IPS-NIHi7 (cell line): ENCODE measurements around the gene CIITA.
"Not testable (repeated sequence)": the region's sequence is repeated elsewhere in the genome, so short reads cannot be mapped to it uniquely, and the experiment has no call there.

Source experiments
- DNase-seq: peaks from one replicate; pipeline ENCODE4 v3.0.0; 2012; ENCODE audit warnings: mixed read lengths; ENCODE audit errors: extremely low spot score

CIITA gene

GRCh38 chr16:10937068-10937859 is 60.3 kb downstream of the CIITA start:
- DNase-seq: no peak

GRCh38 chr16:10938321-10938720 is 61.3 kb downstream of the CIITA start:
- no peak for DNase-seq

- DNase-seq: no peak
Measured at GRCh38 chr16:10938796-10939648, 62.0 kb downstream of the CIITA start.

GRCh38 chr16:10939649-10940234 is 62.7 kb downstream of the CIITA start:
- DNase-seq: no peak

GRCh38 chr16:10940501-10941079 is 63.6 kb downstream of the CIITA start:
- no peak for DNase-seq

- DNase-seq: no peak
Measured at GRCh38 chr16:10941127-10941933, 64.3 kb downstream of the CIITA start.

GRCh38 chr16:10941935-10942351 is 64.9 kb downstream of the CIITA start:
- not testable (repeated sequence) for DNase-seq

- DNase-seq: peak; percentile 99
Measured at GRCh38 chr16:10942352-10943063, 65.5 kb downstream of the CIITA start, which contains the start of gene DEXI. Gene DEXI, minus strand, starts transcription at chr16:10942468. Its CDS starts 463 bp downstream, at chr16:10942005.

GRCh38 chr16:10943064-10943353 is 66.0 kb downstream of the CIITA start:
- no peak for DNase-seq

- DNase-seq: peak; percentile 93
Measured at GRCh38 chr16:10944249-10945064, 67.5 kb downstream of the CIITA start, which contains the start of gene CLEC16A. Gene CLEC16A, plus strand, starts transcription at chr16:10944564. Its CDS starts 154 bp downstream, at chr16:10944718.

GRCh38 chr16:10945065-10945787 is 68.2 kb downstream of the CIITA start:
- DNase-seq: no peak

GRCh38 chr16:10946308-10946707 is 69.3 kb downstream of the CIITA start:
- DNase-seq: peak; percentile 68

- DNase-seq: no peak
Measured at GRCh38 chr16:10947211-10947787, 70.3 kb downstream of the CIITA start.

- peak; percentile 65 for DNase-seq
Measured at GRCh38 chr16:10949424-10949970, 72.5 kb downstream of the CIITA start.

GRCh38 chr16:10950393-10950792 is 73.4 kb downstream of the CIITA start:
- no peak for DNase-seq

GRCh38 chr16:10951026-10951425 is 74.0 kb downstream of the CIITA start:
- no peak for DNase-seq

GRCh38 chr16:10954903-10955302 is 77.9 kb downstream of the CIITA start:
- DNase-seq: no peak

- no peak for DNase-seq
Measured at GRCh38 chr16:10957771-10958482, 80.9 kb downstream of the CIITA start.
